PFSK-1 (cell line): ENCODE measurements around the gene PVALB.

Source experiments
- POLR2AphosphoS5 ChIP-seq: IDR thresholded peaks from 2 replicates; pipeline ENCODE4 v1.6.1; 2012; ENCODE audit warnings: low read depth, mild to moderate bottlenecking, control low read depth, low read length, moderate library complexity
- SIN3A ChIP-seq: IDR thresholded peaks from 2 replicates; pipeline ENCODE4 v1.6.1; 2012; ENCODE audit warnings: mild to moderate bottlenecking, low read length, moderate library complexity, borderline replicate concordance; ENCODE audit not compliant: insufficient read depth
- TAF1 ChIP-seq: IDR thresholded peaks from 2 replicates; pipeline ENCODE4 v1.6.1; 2012; ENCODE audit warnings: low read length, control low read depth, borderline replicate concordance; ENCODE audit not compliant: insufficient read depth
- TF ChIP-seq, protein P1 (sequence below), 2 experiments: IDR thresholded peaks; 2 replicates each; pipeline versions ENCODE4 v1.6.1 to v1.8.0; 2011 to 2012; ENCODE audit warnings: low read depth in 2 of 2, low read length in 2 of 2, control low read depth in 1 of 2, inconsistent platforms in 1 of 2, mild to moderate bottlenecking in 1 of 2, moderate library complexity in 1 of 2; ENCODE audit not compliant: insufficient read depth in 1 of 2

DNA sequence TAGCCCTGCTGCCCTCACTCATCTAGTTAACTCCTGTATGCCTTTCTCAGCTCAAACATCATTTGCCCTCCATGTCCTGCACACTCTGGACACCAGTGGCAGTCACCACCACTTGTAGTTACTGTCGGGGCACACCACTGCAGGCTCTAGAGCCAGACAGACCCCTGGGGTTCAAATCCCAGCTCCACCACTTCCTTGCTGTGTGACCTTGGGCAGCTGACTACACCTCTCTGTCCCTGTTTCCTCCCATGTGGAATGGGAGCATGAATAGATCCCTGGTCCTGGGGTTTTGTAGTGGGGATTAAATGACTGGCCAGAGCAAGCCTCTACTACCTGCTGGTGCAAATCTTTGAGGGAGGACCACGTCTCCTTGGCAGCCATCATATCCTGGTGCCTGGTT is 33.1 kb downstream of the PVALB start:
- no peak for TF ChIP-seq POLR2AphosphoS5
- no peak for TF ChIP-seq SIN3A
- TF ChIP-seq TAF1, result no peak
- TF ChIP-seq, protein P1, sequence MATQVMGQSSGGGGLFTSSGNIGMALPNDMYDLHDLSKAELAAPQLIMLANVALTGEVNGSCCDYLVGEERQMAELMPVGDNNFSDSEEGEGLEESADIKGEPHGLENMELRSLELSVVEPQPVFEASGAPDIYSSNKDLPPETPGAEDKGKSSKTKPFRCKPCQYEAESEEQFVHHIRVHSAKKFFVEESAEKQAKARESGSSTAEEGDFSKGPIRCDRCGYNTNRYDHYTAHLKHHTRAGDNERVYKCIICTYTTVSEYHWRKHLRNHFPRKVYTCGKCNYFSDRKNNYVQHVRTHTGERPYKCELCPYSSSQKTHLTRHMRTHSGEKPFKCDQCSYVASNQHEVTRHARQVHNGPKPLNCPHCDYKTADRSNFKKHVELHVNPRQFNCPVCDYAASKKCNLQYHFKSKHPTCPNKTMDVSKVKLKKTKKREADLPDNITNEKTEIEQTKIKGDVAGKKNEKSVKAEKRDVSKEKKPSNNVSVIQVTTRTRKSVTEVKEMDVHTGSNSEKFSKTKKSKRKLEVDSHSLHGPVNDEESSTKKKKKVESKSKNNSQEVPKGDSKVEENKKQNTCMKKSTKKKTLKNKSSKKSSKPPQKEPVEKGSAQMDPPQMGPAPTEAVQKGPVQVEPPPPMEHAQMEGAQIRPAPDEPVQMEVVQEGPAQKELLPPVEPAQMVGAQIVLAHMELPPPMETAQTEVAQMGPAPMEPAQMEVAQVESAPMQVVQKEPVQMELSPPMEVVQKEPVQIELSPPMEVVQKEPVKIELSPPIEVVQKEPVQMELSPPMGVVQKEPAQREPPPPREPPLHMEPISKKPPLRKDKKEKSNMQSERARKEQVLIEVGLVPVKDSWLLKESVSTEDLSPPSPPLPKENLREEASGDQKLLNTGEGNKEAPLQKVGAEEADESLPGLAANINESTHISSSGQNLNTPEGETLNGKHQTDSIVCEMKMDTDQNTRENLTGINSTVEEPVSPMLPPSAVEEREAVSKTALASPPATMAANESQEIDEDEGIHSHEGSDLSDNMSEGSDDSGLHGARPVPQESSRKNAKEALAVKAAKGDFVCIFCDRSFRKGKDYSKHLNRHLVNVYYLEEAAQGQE (IDR thresholded peaks at IDR 0.05; ENCODE audit: insufficient read depth in 1 of 2, low read depth in 2 of 2, low read length in 2 of 2), result no peak
